Fibroblast of lung (primary cell): ENCODE data around the gene KLHL2. TPM values are rescaled to one million over a fixed set of nuclear protein-coding genes. Genes with fewer than 3 reads are reported as not detected.
"Not testable (repeated sequence)": the region's sequence is repeated elsewhere in the genome, so short reads cannot be mapped to it uniquely, and the experiment has no call there.

Source experiments
- DNase-seq, 2 donors: peaks; one replicate each; pipeline versions ENCODE4 v3.0.0 to v3.0.0-alpha.2; 2010; ENCODE audit warnings: low read depth in 2 of 2
- H2AFZ ChIP-seq: 2 replicates; pipeline ENCODE4 v1.5.1; 2012; ENCODE audit warnings: low read length, control low read depth, inconsistent platforms
- H3K27ac ChIP-seq: 2 replicates; pipeline ENCODE4 v1.5.1; 2011; ENCODE audit warnings: low read length, control low read depth; ENCODE audit not compliant: insufficient read depth
- H3K27me3 ChIP-seq: 2 replicates; pipeline ENCODE4 v1.5.1; 2011; ENCODE audit warnings: mild to moderate bottlenecking, low read length; ENCODE audit not compliant: control insufficient read depth, insufficient read depth
- H3K36me3 ChIP-seq: 2 replicates; pipeline ENCODE4 v1.5.1; 2011; ENCODE audit warnings: low read length; ENCODE audit not compliant: control insufficient read depth, insufficient read depth
- H3K4me1 ChIP-seq: 2 replicates; pipeline ENCODE4 v1.5.1; 2011; ENCODE audit warnings: low read length; ENCODE audit not compliant: control insufficient read depth, insufficient read depth; ENCODE audit errors: extremely low read depth
- H3K4me2 ChIP-seq: 2 replicates; pipeline ENCODE4 v1.5.1; 2011; ENCODE audit warnings: low read length, control low read depth; ENCODE audit not compliant: insufficient read depth; ENCODE audit errors: extremely low read depth
- H3K4me3 ChIP-seq, 4 experiments: fragments of 200-600 bp in 1 of 4; sonication (generic) in 1 of 4; replicated peaks in 1 of 4; 2 replicates each; pipeline ENCODE4 v1.5.1; 2011 to 2016; ENCODE audit warnings: low read length in 4 of 4, low read depth in 3 of 4, mild to moderate bottlenecking in 3 of 4, control low read depth in 2 of 4, inconsistent platforms in 1 of 4, mixed read lengths in 1 of 4; ENCODE audit not compliant: insufficient read depth in 1 of 4; ENCODE audit errors: control extremely low read depth in 1 of 4
- H3K79me2 ChIP-seq: 2 replicates; pipeline ENCODE4 v1.5.1; 2012; ENCODE audit warnings: mild to moderate bottlenecking, low read length, inconsistent platforms; ENCODE audit not compliant: control insufficient read depth, insufficient read depth
- H3K9ac ChIP-seq: 2 replicates; pipeline ENCODE4 v1.5.1; 2011; ENCODE audit warnings: mild to moderate bottlenecking, low read length, control low read depth; ENCODE audit not compliant: insufficient read depth
- H3K9me3 ChIP-seq: 2 replicates; pipeline ENCODE4 v1.5.1; 2012; ENCODE audit warnings: low read depth, low read length; ENCODE audit not compliant: control insufficient read depth, insufficient read depth
- H4K20me1 ChIP-seq: 2 replicates; pipeline ENCODE4 v1.5.1; 2011; ENCODE audit warnings: low read length; ENCODE audit not compliant: control insufficient read depth, insufficient read depth; ENCODE audit errors: extremely low read depth
- CTCF ChIP-seq, 2 donors: IDR thresholded peaks in 1 of 2; conservative IDR thresholded peaks in 1 of 2; 1 replicate in 1 of 2; 2 replicates in 1 of 2; pipeline ENCODE4 v1.5.1; 2011 to 2012; ENCODE audit warnings: low read length in 2 of 2, control low read depth in 1 of 2, inconsistent platforms in 1 of 2, low read depth in 1 of 2, mild to moderate bottlenecking in 1 of 2
- EZH2 ChIP-seq: IDR thresholded peaks from 2 replicates; pipeline ENCODE4 v1.5.1; 2012; ENCODE audit warnings: low read length, control low read depth, mild to moderate bottlenecking; ENCODE audit errors: missing control alignments
- polyA plus RNA-seq, 2 donors: library from polyadenylated mRNA; depleted of rRNA in 1 of 2; stranded (reverse) in 1 of 2; unstranded in 1 of 2; fragments of >200 nt; gene quantifications; 2 replicates each; pipeline ENCODE4 v1.2.1, GENCODE V29; 2011 to 2012; ENCODE audit warnings: missing spikeins in 1 of 2
- total RNA-seq: library from RNA; depleted of rRNA; stranded (reverse); fragments of >200 nt; gene quantifications from 2 replicates; pipeline ENCODE4 v1.2.1, GENCODE V29; 2014

Gene KLHL2
- total and polyA plus RNA-seq, 2 donors (not counting 1 experiment from before 2014, with no cell fraction given): 14.5 to 26.1 TPM

- no peak overlapping the region for H3K4me2 ChIP-seq
- H3K9ac ChIP-seq: no peak overlapping the region
- no peak for DNase-seq
- H3K79me2 ChIP-seq: no peaks in the 10 kb centered on the region
- no peaks in the 10 kb centered on the region for H3K4me1 ChIP-seq
- H3K4me3 ChIP-seq: no peak overlapping the region
- TF ChIP-seq CTCF (conservative IDR thresholded peaks at IDR 0.05 in 1 of 2, IDR thresholded peaks at IDR 0.05 in 1 of 2; ENCODE audit: low read depth in 1 of 2, low read length in 2 of 2): no peak
- no peak for TF ChIP-seq EZH2
- H2AFZ ChIP-seq: no peak overlapping the region
- no peaks in the 10 kb centered on the region for H3K36me3 ChIP-seq
- no peaks in the 10 kb centered on the region for H3K9me3 ChIP-seq
- H3K27me3 ChIP-seq: no peaks in the 10 kb centered on the region
- no peaks in the 10 kb centered on the region for H4K20me1 ChIP-seq
- H3K27ac ChIP-seq: no peak overlapping the region
These were observed 40.7 kb downstream of the KLHL2 start for GRCh38 chr4:165248102-165248501.

- not testable (repeated sequence) for H3K4me1 ChIP-seq, H3K4me2 ChIP-seq, H3K4me3 ChIP-seq, H3K36me3 ChIP-seq, H3K27ac ChIP-seq, H3K79me2 ChIP-seq, H3K9me3 ChIP-seq, H3K9ac ChIP-seq, H2AFZ ChIP-seq, H3K27me3 ChIP-seq, H4K20me1 ChIP-seq
- peak in 1 of 2 donors; percentile 28 for DNase-seq
These were observed 41.5 kb downstream of the KLHL2 start for GRCh38 chr4:165248904-165249303.

- H3K9ac ChIP-seq, H3K9me3 ChIP-seq, H3K79me2 ChIP-seq, H3K36me3 ChIP-seq, H3K4me2 ChIP-seq, H3K27ac ChIP-seq, H4K20me1 ChIP-seq, H3K4me3 ChIP-seq, H2AFZ ChIP-seq, H3K4me1 ChIP-seq, H3K27me3 ChIP-seq, DNase-seq: not testable (repeated sequence)
These were observed 47.4 kb downstream of the KLHL2 start for GRCh38 chr4:165254771-165255170.

GRCh38 chr4:165255439-165255838, 48.1 kb downstream of the KLHL2 start:
- H3K27ac ChIP-seq, H3K79me2 ChIP-seq, H3K9ac ChIP-seq, H3K4me3 ChIP-seq, H2AFZ ChIP-seq, H3K27me3 ChIP-seq, H4K20me1 ChIP-seq, H3K36me3 ChIP-seq, H3K4me1 ChIP-seq, H3K4me2 ChIP-seq, H3K9me3 ChIP-seq: not testable (repeated sequence)
- DNase-seq: peak; percentile 56 to 72

GRCh38 chr4:165256074-165256659, 48.8 kb downstream of the KLHL2 start:
- H3K4me1 ChIP-seq, H3K27me3 ChIP-seq, H3K9me3 ChIP-seq, H3K36me3 ChIP-seq, H2AFZ ChIP-seq, H3K9ac ChIP-seq, H3K79me2 ChIP-seq, H3K4me2 ChIP-seq, H3K4me3 ChIP-seq, H4K20me1 ChIP-seq, H3K27ac ChIP-seq, DNase-seq: not testable (repeated sequence)

GRCh38 chr4:165259776-165260175, 52.4 kb downstream of the KLHL2 start:
- H3K4me3 ChIP-seq, H4K20me1 ChIP-seq, H3K27ac ChIP-seq, H3K9me3 ChIP-seq, DNase-seq, H3K4me2 ChIP-seq, H3K9ac ChIP-seq, H2AFZ ChIP-seq, H3K79me2 ChIP-seq, H3K27me3 ChIP-seq, H3K36me3 ChIP-seq, H3K4me1 ChIP-seq: not testable (repeated sequence)
